Stimulated activated CD4-positive, alpha-beta T cell treated with anti-CD3 and anti-CD28 coated beads, Interleukin-15, amount 100 ng/mL, for 24 hours (primary cell): ENCODE measurements around the gene NDUFAF7.
"Not testable (repeated sequence)": the region's sequence is repeated elsewhere in the genome, so short reads cannot be mapped to it uniquely, and the experiment has no call there.

Source experiments
- DNase-seq: peaks from one replicate; pipeline ENCODE4 v3.0.0-alpha.2; 2020

The NDUFAF7 gene

GRCh38 chr2:37215250-37215649, 16.2 kb upstream of the NDUFAF7 start:
- no peak for DNase-seq

- DNase-seq: no peak
Observed at GRCh38 chr2:37219046-37219445, 12.4 kb upstream of the NDUFAF7 start.

- no peak for DNase-seq
Observed at GRCh38 chr2:37223131-37223530, 8.3 kb upstream of the NDUFAF7 start.

- DNase-seq: no peak
Observed at GRCh38 chr2:37224063-37224462, 7.4 kb upstream of the NDUFAF7 start.

GRCh38 chr2:37225129-37225528, 6.3 kb upstream of the NDUFAF7 start:
- DNase-seq: not testable (repeated sequence)

- no peak for DNase-seq
Observed at GRCh38 chr2:37226863-37227262, 4.6 kb upstream of the NDUFAF7 start.

- DNase-seq: no peak
Observed at GRCh38 chr2:37228788-37229187, 2.7 kb upstream of the NDUFAF7 start.

GRCh38 chr2:37230581-37230980, 877 bp upstream of the NDUFAF7 start:
- no peak for DNase-seq

- DNase-seq: no peak
Observed at GRCh38 chr2:37232131-37232933, 874 bp downstream of the NDUFAF7 start.

GRCh38 chr2:37243435-37243834, 12.0 kb downstream of the NDUFAF7 start:
- DNase-seq: no peak

GRCh38 chr2:37244017-37244416, 12.6 kb downstream of the NDUFAF7 start:
- no peak for DNase-seq

GRCh38 chr2:37244755-37245154, 13.3 kb downstream of the NDUFAF7 start:
- DNase-seq: no peak

GRCh38 chr2:37246205-37246604, 14.7 kb downstream of the NDUFAF7 start:
- no peak for DNase-seq

- DNase-seq: no peak
Observed at GRCh38 chr2:37250869-37251740, 19.6 kb downstream of the NDUFAF7 start.

GRCh38 chr2:37262522-37262921, 31.1 kb downstream of the NDUFAF7 start:
- no peak for DNase-seq

- no peak for DNase-seq
Observed at GRCh38 chr2:37263839-37264238, 32.4 kb downstream of the NDUFAF7 start.

- DNase-seq: no peak
Observed at GRCh38 chr2:37267685-37268084, 36.2 kb downstream of the NDUFAF7 start.

GRCh38 chr2:37268111-37268510, 36.7 kb downstream of the NDUFAF7 start:
- DNase-seq: no peak

GRCh38 chr2:37271376-37272067, 40.1 kb downstream of the NDUFAF7 start:
- DNase-seq: no peak

GRCh38 chr2:37274359-37274965, 43.0 kb downstream of the NDUFAF7 start:
- DNase-seq: no peak

GRCh38 chr2:37276291-37276690, 44.8 kb downstream of the NDUFAF7 start:
- no peak for DNase-seq

- DNase-seq: no peak
Observed at GRCh38 chr2:37281916-37282315, 50.5 kb downstream of the NDUFAF7 start.

GRCh38 chr2:37282746-37283145, 51.3 kb downstream of the NDUFAF7 start:
- DNase-seq: no peak
